Measurements from ENCODE around the gene AZIN2.
"Not testable (repeated sequence)": the region's sequence is repeated elsewhere in the genome, so short reads cannot be mapped to it uniquely, and the experiment has no call there.

The AZIN2 gene

GRCh38 chr1:33080885-33081553, at the start of gene AZIN2:
Gene AZIN2 (plus strand): TSS chr1:33081153. CDS start chr1:33082250, 1,097 bp downstream.
- DNase-seq (ENCODE audit: low read depth in 2 of 2): peak; percentile 92

- no peak for DNase-seq (ENCODE audit: low read depth in 2 of 2)
Observed at GRCh38 chr1:33031506-33031905, 49.4 kb upstream of the AZIN2 start.

- no peak for DNase-seq (ENCODE audit: low read depth in 2 of 2)
Observed at GRCh38 chr1:33032126-33032869, 48.7 kb upstream of the AZIN2 start.

- DNase-seq (ENCODE audit: low read depth in 2 of 2): no peak
Observed at GRCh38 chr1:33036051-33036525, 44.9 kb upstream of the AZIN2 start.

- peak; percentile 93 to 94 for DNase-seq (ENCODE audit: low read depth in 2 of 2)
Observed at GRCh38 chr1:33036526-33037503, 44.1 kb upstream of the AZIN2 start, which contains the start of gene AK2. Gene AK2 (minus strand): TSS chr1:33036883. CDS start chr1:33036828, 55 bp downstream.

GRCh38 chr1:33039840-33040239, 41.1 kb upstream of the AZIN2 start:
- DNase-seq (ENCODE audit: low read depth in 2 of 2): no peak

GRCh38 chr1:33041026-33041425, 39.9 kb upstream of the AZIN2 start:
- no peak for DNase-seq (ENCODE audit: low read depth in 2 of 2)

GRCh38 chr1:33042831-33043230, 38.1 kb upstream of the AZIN2 start:
- DNase-seq (ENCODE audit: low read depth in 2 of 2): no peak

- DNase-seq (ENCODE audit: low read depth in 2 of 2): no peak
Observed at GRCh38 chr1:33043267-33044092, 37.5 kb upstream of the AZIN2 start.

- DNase-seq (ENCODE audit: low read depth in 2 of 2): no peak
Observed at GRCh38 chr1:33045246-33045645, 35.7 kb upstream of the AZIN2 start.

- DNase-seq (ENCODE audit: low read depth in 2 of 2): no peak
Observed at GRCh38 chr1:33045814-33046213, 35.1 kb upstream of the AZIN2 start.

GRCh38 chr1:33046234-33046633, 34.7 kb upstream of the AZIN2 start:
- not testable (repeated sequence) for DNase-seq (ENCODE audit: low read depth in 2 of 2)

GRCh38 chr1:33047290-33047689, 33.7 kb upstream of the AZIN2 start:
- DNase-seq (ENCODE audit: low read depth in 2 of 2): no peak

GRCh38 chr1:33047839-33048305, 33.1 kb upstream of the AZIN2 start:
- DNase-seq (ENCODE audit: low read depth in 2 of 2): no peak

GRCh38 chr1:33048426-33048825, 32.5 kb upstream of the AZIN2 start:
- DNase-seq (ENCODE audit: low read depth in 2 of 2): no peak

- DNase-seq (ENCODE audit: low read depth in 2 of 2): no peak
Observed at GRCh38 chr1:33049371-33049770, 31.6 kb upstream of the AZIN2 start.

GRCh38 chr1:33050221-33051076, 30.5 kb upstream of the AZIN2 start:
- no peak for DNase-seq (ENCODE audit: low read depth in 2 of 2)

- DNase-seq (ENCODE audit: low read depth in 2 of 2): no peak
Observed at GRCh38 chr1:33055210-33056008, 25.5 kb upstream of the AZIN2 start.

GRCh38 chr1:33056426-33056825, 24.5 kb upstream of the AZIN2 start:
- no peak for DNase-seq (ENCODE audit: low read depth in 2 of 2)

Measured in stimulated activated CD8-positive, alpha-beta memory T cell treated with anti-CD3 and anti-CD28 coated beads, Interleukin-15, amount 100 ng/mL, for 48 hours (primary cell).